ENCODE data around the gene GATA3.

DNA sequence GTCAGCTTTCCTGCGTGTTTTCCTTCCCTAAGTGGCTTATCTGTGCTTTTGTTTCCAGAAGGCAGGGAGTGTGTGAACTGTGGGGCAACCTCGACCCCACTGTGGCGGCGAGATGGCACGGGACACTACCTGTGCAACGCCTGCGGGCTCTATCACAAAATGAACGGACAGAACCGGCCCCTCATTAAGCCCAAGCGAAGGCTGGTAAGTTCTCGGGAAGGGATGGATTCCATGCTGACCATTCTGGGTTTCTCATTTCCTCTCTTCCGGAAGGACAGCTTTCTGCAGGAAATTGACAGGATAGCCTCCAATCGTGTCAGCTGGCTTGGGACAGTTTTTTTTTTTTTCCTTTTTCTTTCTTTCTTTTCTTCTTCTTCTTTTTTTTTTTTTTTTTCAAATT, 9.4 kb downstream of the GATA3 start:
- no peak for TF ChIP-seq NRF1 (IDR thresholded peaks at IDR 0.05; ENCODE audit: low read depth, low read length)
- no peak for TF ChIP-seq YY1 (IDR thresholded peaks at IDR 0.05; ENCODE audit: low read depth, low read length)
- TF ChIP-seq, protein P1, sequence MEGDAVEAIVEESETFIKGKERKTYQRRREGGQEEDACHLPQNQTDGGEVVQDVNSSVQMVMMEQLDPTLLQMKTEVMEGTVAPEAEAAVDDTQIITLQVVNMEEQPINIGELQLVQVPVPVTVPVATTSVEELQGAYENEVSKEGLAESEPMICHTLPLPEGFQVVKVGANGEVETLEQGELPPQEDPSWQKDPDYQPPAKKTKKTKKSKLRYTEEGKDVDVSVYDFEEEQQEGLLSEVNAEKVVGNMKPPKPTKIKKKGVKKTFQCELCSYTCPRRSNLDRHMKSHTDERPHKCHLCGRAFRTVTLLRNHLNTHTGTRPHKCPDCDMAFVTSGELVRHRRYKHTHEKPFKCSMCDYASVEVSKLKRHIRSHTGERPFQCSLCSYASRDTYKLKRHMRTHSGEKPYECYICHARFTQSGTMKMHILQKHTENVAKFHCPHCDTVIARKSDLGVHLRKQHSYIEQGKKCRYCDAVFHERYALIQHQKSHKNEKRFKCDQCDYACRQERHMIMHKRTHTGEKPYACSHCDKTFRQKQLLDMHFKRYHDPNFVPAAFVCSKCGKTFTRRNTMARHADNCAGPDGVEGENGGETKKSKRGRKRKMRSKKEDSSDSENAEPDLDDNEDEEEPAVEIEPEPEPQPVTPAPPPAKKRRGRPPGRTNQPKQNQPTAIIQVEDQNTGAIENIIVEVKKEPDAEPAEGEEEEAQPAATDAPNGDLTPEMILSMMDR (IDR thresholded peaks at IDR 0.05; ENCODE audit: control extremely low read depth in 1 of 3, insufficient read depth in 1 of 3, low read depth in 1 of 3, low read length in 3 of 3): no peak
- TF ChIP-seq GTF2F1 (IDR thresholded peaks at IDR 0.05; ENCODE audit: borderline replicate concordance, low read depth, low read length): no peak
- TF ChIP-seq, protein P2, sequence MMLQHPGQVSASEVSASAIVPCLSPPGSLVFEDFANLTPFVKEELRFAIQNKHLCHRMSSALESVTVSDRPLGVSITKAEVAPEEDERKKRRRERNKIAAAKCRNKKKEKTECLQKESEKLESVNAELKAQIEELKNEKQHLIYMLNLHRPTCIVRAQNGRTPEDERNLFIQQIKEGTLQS (IDR thresholded peaks at IDR 0.05; ENCODE audit: insufficient read depth, low read depth, low read length): no peak
- no peak for TF ChIP-seq POLR2AphosphoS5 (IDR thresholded peaks at IDR 0.05; ENCODE audit: low read depth, low read length)

Data from H1 (cell line).